GM12875 (cell line): Measurements from ENCODE around the gene EPB41L3.

Experiments
- H3K4me3 ChIP-seq: one replicate; pipeline ENCODE4 v1.5.1; 2011; ENCODE audit warnings: low read depth, low read length, control low read depth
- TF ChIP-seq, protein P1 (sequence below): IDR thresholded peaks from 2 replicates; pipeline ENCODE4 v1.5.1; 2011; ENCODE audit warnings: low read depth, mild to moderate bottlenecking, control low read depth, inconsistent platforms, low read length, moderate library complexity, borderline replicate concordance; ENCODE audit not compliant: insufficient read depth

EPB41L3 gene

DNA sequence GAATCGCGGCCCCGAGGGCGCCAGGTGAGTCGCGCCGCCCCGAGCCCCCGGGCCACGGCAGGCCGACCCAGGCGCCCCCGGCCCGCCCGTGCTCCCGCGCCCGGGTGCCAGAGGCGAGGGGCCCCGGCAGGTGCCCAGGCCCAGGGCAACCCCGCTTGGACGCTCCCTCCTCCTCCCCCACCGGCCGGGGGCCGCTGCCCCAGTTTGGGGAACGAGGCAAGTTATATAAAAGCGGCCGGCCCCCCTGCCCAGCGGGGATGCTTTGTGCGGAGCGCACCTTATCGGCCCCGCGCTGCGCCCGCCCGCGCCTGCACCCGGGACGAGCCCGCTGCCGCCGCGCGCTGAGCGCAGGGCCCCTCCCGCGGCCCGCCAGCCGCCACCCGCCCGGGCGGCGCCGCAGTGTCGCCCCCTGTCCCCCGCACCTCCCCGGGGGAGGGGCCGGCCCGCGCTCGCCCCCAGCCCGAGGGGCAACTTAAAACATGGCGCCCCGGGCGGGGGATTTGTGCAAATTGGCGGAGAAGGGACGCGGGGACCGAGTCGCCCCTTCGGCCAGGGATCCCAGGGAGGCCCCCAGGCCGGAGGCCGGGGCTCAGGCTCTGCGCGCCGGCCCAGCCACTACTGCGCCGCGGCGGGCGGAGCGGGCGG, 639 bp downstream of the EPB41L3 start:
- H3K4me3 ChIP-seq: no peak overlapping the region
- TF ChIP-seq, protein P1, sequence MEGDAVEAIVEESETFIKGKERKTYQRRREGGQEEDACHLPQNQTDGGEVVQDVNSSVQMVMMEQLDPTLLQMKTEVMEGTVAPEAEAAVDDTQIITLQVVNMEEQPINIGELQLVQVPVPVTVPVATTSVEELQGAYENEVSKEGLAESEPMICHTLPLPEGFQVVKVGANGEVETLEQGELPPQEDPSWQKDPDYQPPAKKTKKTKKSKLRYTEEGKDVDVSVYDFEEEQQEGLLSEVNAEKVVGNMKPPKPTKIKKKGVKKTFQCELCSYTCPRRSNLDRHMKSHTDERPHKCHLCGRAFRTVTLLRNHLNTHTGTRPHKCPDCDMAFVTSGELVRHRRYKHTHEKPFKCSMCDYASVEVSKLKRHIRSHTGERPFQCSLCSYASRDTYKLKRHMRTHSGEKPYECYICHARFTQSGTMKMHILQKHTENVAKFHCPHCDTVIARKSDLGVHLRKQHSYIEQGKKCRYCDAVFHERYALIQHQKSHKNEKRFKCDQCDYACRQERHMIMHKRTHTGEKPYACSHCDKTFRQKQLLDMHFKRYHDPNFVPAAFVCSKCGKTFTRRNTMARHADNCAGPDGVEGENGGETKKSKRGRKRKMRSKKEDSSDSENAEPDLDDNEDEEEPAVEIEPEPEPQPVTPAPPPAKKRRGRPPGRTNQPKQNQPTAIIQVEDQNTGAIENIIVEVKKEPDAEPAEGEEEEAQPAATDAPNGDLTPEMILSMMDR: no peak

DNA sequence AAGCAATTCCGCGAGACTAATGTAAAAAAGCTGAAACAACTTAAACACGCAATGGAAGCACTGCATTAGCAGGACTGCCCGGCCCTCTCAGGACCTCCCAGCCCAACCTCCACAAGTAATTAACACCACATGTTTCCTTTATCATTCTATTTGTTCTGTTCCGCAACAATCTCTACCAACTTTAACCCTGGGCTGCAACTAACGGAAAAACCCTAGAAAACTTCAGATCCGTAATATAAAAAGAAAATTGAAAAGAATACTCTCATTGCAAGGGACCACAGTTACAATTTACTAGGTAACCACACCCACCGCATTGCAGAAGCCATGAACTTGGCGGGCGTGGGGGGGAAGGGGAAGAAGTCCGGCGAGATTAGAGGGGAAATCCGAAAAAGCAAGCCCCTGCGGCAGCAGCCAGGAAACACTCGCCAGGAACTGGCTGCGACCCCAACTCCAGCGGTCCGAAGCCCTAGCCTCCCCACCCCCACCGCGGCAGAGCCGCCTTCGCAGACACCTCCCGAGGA, 1.2 kb downstream of the EPB41L3 start:
- TF ChIP-seq, protein P1: no peak
- H3K4me3 ChIP-seq: no peak overlapping the region

DNA sequence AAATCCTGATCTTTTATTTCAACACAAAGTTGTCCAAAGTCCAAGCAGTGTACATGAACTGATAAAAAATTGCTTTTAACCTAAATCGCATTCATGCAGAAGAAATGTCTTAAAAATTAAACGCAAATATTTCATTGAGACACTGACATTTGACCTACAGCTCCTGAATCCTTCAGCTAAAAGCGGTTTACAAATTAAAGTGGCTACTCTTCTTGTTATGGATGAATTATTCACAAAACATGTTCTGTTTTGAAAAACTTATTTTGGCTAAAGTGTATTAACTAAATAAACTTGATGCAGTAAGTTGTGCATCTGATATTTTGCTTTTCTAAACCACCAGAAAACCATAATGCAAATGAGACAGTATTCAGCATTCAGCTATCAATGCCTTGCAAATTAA, 2.2 kb downstream of the EPB41L3 start:
- H3K4me3 ChIP-seq: no peak overlapping the region
- TF ChIP-seq, protein P1: no peak

DNA sequence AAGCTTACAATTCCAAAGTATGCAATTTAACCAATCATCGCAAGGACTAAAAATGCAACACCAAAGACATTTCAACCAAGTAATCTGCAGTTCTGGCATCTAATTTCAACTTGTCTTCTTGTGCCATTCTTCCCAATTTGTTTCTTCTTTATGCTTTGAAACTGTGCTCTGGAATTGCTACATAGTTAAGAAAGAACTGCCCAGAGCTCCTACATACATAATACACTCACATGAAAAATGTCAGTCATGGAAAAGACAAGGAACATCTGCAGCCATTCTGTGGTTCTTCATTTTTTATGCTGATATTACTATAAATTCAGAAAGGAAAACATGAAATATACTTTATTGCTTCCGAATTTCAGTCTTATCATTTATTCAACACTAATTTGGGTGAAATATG, 4.4 kb downstream of the EPB41L3 start:
- TF ChIP-seq, protein P1: no peak
- no peak overlapping the region for H3K4me3 ChIP-seq

DNA sequence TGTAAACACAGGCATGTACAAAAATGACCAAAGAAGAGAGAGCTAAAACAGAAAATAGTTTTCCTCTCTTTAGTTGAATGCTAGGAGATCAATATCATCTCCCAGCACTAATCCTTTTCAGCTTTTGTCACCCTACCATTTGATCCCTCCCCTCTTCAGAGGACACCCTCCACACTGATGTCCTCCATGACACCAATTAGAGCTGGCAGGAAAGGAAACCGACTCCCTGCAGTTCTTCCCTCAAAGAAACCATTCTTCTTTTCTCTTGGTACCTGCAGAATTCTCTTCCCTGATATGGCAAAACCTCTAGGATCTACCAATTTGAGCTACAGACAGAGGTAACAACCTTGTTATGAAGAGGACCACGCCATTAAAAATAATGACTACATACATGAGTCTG, 5.3 kb downstream of the EPB41L3 start:
- TF ChIP-seq, protein P1: no peak
- H3K4me3 ChIP-seq: no peak overlapping the region

DNA sequence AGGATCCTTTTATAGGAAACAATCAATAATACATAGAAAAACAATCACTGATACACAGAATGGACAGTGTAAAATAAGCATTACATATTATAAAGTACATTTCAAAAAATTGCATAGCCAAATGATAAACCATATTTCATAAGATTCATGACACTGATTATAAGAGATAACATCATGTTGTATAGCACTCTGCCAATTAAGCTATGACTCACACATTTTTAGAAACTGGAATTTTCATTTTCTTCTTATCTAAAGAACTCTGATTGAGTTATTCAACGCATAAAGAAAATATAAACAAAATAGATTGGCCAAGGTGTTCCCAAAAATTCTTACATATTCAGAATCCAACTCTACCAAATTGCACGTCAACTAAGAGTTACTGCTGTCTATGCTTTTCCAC, 5.9 kb downstream of the EPB41L3 start:
- H3K4me3 ChIP-seq: no peak overlapping the region
- TF ChIP-seq, protein P1: no peak

DNA sequence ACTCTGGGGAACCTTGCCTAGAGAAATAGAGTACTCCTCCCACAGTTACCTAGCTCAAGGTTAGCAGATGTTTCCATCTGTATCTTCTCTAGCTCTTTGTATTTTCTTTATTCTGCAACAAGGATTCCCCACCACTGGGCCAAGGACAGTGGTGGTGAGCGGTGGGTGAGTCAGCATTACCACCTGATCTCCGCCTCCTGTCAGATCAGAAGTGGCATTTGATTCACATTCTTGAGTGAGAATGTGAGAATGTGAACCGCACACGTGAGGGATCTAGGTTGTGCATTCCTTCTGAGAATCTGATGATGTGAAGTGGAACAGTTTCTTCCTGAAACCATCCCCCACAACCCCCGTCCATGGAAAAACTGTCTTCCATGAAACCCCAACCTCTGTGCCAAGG, 9.0 kb downstream of the EPB41L3 start:
- TF ChIP-seq, protein P1: no peak

More for the DNA sequence above, 9.0 kb downstream of the EPB41L3 start:
- H3K4me3 ChIP-seq: no peak overlapping the region
